ENCODE data around the gene OXSR1. TPM values are rescaled to one million over a fixed set of nuclear protein-coding genes. Genes with fewer than 3 reads are reported as not detected.
A peak's percentile ranks its signal among the peaks of the same experiment; 100 is the strongest.

The OXSR1 gene
- total RNA-seq, 1 experiment from 2014 or later, result 35.1 TPM

DNA sequence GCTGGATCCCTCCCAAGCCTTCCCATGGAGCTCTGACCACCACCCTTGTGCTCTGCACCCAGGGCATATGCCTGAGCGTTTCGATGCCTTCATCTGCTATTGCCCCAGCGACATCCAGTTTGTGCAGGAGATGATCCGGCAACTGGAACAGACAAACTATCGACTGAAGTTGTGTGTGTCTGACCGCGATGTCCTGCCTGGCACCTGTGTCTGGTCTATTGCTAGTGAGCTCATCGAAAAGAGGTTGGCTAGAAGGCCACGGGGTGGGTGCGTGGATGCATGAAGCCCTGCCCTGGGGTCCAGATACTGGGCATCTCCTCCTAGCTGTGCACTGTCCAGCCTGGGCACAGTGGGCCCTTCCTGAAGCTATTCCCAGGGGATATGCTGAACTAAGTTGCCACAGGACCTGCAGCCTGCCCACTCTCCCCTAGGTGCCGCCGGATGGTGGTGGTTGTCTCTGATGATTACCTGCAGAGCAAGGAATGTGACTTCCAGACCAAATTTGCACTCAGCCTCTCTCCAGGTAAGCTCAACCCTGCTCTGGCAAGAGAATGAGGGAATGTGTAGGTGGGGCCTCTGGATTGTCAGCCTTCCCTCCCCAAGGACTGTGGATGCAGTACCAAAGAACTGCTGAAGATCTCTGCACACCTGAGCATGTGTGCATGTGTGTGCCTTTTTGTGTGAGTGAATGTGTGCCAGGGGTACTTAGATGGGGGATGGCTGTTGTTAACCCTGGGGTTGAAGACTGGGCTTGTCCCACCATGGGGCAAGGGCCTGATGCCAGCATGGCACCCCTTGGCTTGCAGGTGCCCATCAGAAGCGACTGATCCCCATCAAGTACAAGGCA, 24.8 kb upstream of the OXSR1 start:
- intact Hi-C loops (cut with micrococcal nuclease), result no loop called here
- no peaks in the 10 kb centered on the region for H4K20me1 ChIP-seq (ENCODE audit: insufficient read depth)
- no peak overlapping the region for H3K4me2 ChIP-seq (ENCODE audit: low read length)
- RAD21 ChIA-PET (ENCODE audit: low non-redundant PET in 1 of 2, low total read pairs in 2 of 2, uncharacterized antibody in 2 of 2, unreplicated experiment in 2 of 2), result no interaction called here
- no peak overlapping the region for H2AFZ ChIP-seq (ENCODE audit: low read depth, low read length, poor library complexity, severe bottlenecking)
- peaks cover 12% of the 10 kb centered on the region for H3K79me2 ChIP-seq (ENCODE audit: insufficient read depth, low read length)
- DNase-seq (ENCODE audit: low read depth, low spot score) (no peak), ATAC-seq (no peak)
- CTCF ChIA-PET, result interaction anchor here (0.9 kb wide), 1 partner anchor 206 kb away, joined by 3 read pairs; the partner anchor contains the start of gene XYLB
- POLR2A ChIA-PET, result no interaction called here
- H3K36me3 ChIP-seq (ENCODE audit: control insufficient read depth in 1 of 2, insufficient read depth in 2 of 2, low read length in 2 of 2), result peaks cover 0 to 4% of the 10 kb centered on the region in 2 experiments; a peak in 1 of 4 replicates
- TF ChIP-seq CTCF (IDR thresholded peaks at IDR 0.05 in 2 of 3, conservative IDR thresholded peaks at IDR 0.05 in 1 of 3; ENCODE audit: borderline replicate concordance in 1 of 3, insufficient read depth in 1 of 3, low read depth in 2 of 3, low read length in 2 of 3), result 0 out of 6 replicates have a peak, but pooled peaks of 2 of the 3 experiments have one; percentile 9 to 16
- no peak for TF ChIP-seq ZBTB33 (IDR thresholded peaks at IDR 0.05; ENCODE audit: extremely low read depth, insufficient replicate concordance, low read length)
- no TSS peak for BruUV-seq (replicated peaks)
- H3K9me2 ChIP-seq (ENCODE audit: insufficient read depth), result no peaks in the 10 kb centered on the region
- H3K27ac ChIP-seq (ENCODE audit: low read depth, low read length), result no peak overlapping the region
- H3K9me3 ChIP-seq (ENCODE audit: control insufficient read depth in 1 of 2, insufficient read depth in 1 of 2, low read depth in 1 of 2, low read length in 2 of 2), result no peaks in the 10 kb centered on the region
- no peaks in the 10 kb centered on the region for H3K27me3 ChIP-seq (ENCODE audit: insufficient read depth, low read length)
- no peak overlapping the region for H3K4me3 ChIP-seq (replicated peaks in 1 of 2; ENCODE audit: low read depth in 1 of 2, low read length in 2 of 2)
- peaks cover 16 to 48% of the 10 kb centered on the region in 2 experiments for H3K4me1 ChIP-seq (ENCODE audit: control insufficient read depth in 1 of 2, insufficient read depth in 2 of 2, low read length in 2 of 2)
- H3K9ac ChIP-seq (ENCODE audit: low read length), result no peak overlapping the region

Measured in HCT116 (cell line).